Epithelial cell of proximal tubule (primary cell): ENCODE data around the gene SEMA5A. TPM values are rescaled to one million over a fixed set of nuclear protein-coding genes. Genes with fewer than 3 reads are reported as not detected.

ENCODE experiments used
- DNase-seq: peaks from one replicate; pipeline ENCODE4 v3.0.0-alpha.2; 2011; ENCODE audit warnings: low read depth
- H3K4me3 ChIP-seq: 2 replicates; pipeline ENCODE4 v1.5.1; 2011; ENCODE audit warnings: low read depth, mild to moderate bottlenecking, low read length
- CTCF ChIP-seq: conservative IDR thresholded peaks from 2 replicates; pipeline ENCODE4 v1.5.1; 2012; ENCODE audit warnings: low read depth, mild to moderate bottlenecking, low read length
- total RNA-seq: library from RNA; depleted of rRNA; stranded (reverse); fragments of >200 nt; gene quantifications from 2 replicates; pipeline ENCODE4 v1.2.3, GENCODE V29; 2015

The SEMA5A gene
- total RNA-seq, 1 donor from 2014 or later: 4.0 TPM

DNA sequence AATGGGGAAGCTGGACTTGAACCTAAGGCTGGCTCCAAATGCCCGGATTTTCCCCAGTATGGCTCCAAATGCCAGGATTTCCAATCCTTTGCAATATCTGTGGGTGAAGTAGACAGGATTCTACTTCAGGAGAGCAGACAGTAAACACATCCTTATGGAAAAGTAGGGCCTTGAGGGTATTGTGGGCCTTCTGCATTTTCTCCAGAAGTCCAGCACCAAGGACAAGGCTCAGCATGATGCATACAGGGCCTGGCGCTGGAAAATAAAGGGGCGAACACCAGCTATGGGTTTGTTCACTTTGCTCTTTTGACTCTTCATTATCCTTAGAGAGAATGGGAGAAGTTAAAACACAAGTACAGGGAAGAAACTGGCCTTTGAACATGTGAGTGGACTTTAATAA, 347.5 kb downstream of the SEMA5A start:
- TF ChIP-seq CTCF: no peak
- H3K4me3 ChIP-seq: no peak overlapping the region
- no peak for DNase-seq

GRCh38 chr5:9197881-9198260, 348.0 kb downstream of the SEMA5A start:
- no peak for DNase-seq
- no peak overlapping the region for H3K4me3 ChIP-seq
- no peak for TF ChIP-seq CTCF

DNA sequence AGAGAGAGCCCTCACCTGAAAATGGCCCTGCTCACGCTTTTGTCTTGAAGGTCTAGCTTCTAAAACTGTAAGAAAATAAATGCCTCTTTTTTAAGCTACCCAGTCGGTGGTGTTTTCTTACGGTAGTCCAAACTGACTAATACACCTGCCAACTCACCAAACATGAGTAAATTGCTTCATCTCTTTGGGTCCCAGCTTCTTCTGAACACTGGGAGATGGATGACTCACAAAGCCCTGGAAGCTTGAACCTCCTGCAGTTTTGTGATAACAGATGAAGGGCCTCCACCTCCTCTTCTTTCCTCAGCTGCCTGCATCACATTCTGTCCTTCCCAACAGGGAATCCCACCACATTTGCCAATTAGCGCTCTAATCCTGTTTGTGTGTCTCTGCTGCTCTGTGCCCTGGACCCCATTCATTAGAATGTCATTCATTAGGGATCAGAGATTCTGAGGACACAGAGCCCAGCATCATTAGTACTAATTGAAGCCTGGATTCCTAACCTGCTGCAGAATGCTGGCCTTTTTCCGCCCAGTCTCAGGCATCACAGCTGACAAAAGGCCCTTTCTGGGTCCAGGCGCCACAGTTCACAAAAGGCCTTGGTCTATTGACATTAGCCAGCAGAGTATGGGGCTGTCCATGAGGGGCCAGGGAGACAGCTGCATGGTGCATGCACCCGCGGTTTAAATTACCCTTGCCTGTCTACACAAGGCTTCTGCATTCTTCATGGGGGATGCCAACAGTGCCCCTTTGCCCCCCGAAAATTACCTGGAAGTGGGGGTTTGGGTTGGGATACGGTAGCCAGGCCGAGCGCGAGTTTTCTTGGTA, 349.3 kb downstream of the SEMA5A start:
- TF ChIP-seq CTCF: no peak
- no peak for DNase-seq

DNA sequence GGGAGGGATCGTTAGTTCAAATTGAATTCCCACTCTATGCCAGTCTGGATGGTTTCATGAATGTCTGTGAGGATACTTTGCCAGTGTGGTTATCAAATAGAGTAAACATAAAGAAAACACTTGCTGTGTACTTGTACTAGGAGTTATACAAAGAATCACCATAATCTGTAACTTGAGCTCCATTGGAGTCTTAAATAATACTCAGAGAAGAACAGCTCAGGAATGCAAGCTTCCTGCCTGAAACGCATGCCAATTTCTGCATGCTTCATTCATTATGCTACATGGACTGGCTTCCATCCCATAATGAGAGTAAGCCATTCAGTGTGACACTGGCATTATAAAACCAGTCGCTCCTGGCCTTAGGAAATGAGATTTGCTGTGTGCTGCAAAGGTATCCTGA, 351.4 kb downstream of the SEMA5A start:
- no peak for DNase-seq
- H3K4me3 ChIP-seq: no peak overlapping the region
- no peak for TF ChIP-seq CTCF

More for the DNA sequence above, 349.3 kb downstream of the SEMA5A start:
- no peak overlapping the region for H3K4me3 ChIP-seq

- no peak for TF ChIP-seq CTCF
- no peak for DNase-seq
Observed at GRCh38 chr5:9192266-9192665, 353.6 kb downstream of the SEMA5A start.

DNA sequence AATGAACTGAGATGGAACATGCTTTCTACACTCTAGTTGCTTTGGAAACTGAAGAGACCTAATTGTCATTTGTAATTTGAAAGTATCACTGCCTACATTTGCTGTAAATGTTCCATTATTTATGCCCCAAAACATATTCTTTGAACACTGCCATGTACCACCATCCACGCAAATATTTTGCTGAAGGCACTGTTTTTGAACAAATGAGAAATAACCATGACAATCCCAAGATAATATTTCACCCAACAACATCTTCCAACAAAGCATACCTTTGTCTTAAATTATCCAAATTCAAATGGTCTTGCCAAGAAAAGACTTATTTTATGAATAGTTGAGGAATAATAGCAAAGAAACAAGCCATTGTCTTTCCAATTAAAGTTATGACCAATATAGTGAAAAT, 356.2 kb downstream of the SEMA5A start:
- DNase-seq: no peak
- no peak overlapping the region for H3K4me3 ChIP-seq
- no peak for TF ChIP-seq CTCF

More at GRCh38 chr5:9192266-9192665, 353.6 kb downstream of the SEMA5A start:
- H3K4me3 ChIP-seq: no peak overlapping the region

- no peak for DNase-seq
- no peak for TF ChIP-seq CTCF
- H3K4me3 ChIP-seq: no peak overlapping the region
Observed at GRCh38 chr5:9188956-9189355, 356.9 kb downstream of the SEMA5A start.
